Smooth muscle cell of the coronary artery (primary cell): ENCODE data around the gene SLC25A12. TPM values are rescaled to one million over a fixed set of nuclear protein-coding genes. Genes with fewer than 3 reads are reported as not detected.

ENCODE experiments used
- total RNA-seq: library from RNA; depleted of rRNA; stranded (reverse); fragments of >200 nt; gene quantifications from 2 replicates; pipeline ENCODE4 v1.2.3, GENCODE V29; 2014; ENCODE audit warnings: low replicate concordance

SLC25A12 gene
- total RNA-seq = 13.2 and 14.4 TPM in 2 replicates

GRCh38 chr2:171893824-171894611, at the start of gene SLC25A12:
SLC25A12 (minus strand) TSS chr2:171894244; CDS start chr2:171894214, 30 bp downstream.

GRCh38 chr2:171922230-171923022, 28.4 kb upstream of the SLC25A12 start, which contains the start of gene HAT1:
HAT1 (plus strand) TSS chr2:171922461; CDS start chr2:171922501, 40 bp downstream.

Other genes with a start within 250 kb of the SLC25A12 start
- 96.5 and 112 TPM in 2 replicates for gene DYNC1I2, start 206.8 kb downstream of the SLC25A12 start, total RNA-seq
- gene HAT1, start 28.2 kb upstream of the SLC25A12 start, total RNA-seq = 20.8 and 31.3 TPM in 2 replicates
- 3.9 and 8.9 TPM in 2 replicates for gene METAP1D, start 105.7 kb upstream of the SLC25A12 start, total RNA-seq
- gene DLX1, start 191.3 kb upstream of the SLC25A12 start, total RNA-seq = 0.38 TPM in 1 of 2 replicates, not detected in the other
- gene DLX2, start 208.7 kb upstream of the SLC25A12 start, total RNA-seq = 0.15 TPM in 1 of 2 replicates, not detected in the other